CD14-positive monocyte (primary cell): ENCODE data around the gene KCNG2. TPM values are rescaled to one million over a fixed set of nuclear protein-coding genes. Genes with fewer than 3 reads are reported as not detected.

Source experiments
- DNase-seq, 3 donors: peaks; one replicate each; pipeline ENCODE4 v3.0.0-alpha.2; 2011 to 2022
- H2AFZ ChIP-seq: 2 replicates; pipeline ENCODE4 v1.6.0; 2012; ENCODE audit warnings: mild to moderate bottlenecking, low read depth, low read length, inconsistent platforms; ENCODE audit not compliant: insufficient read depth, poor library complexity, severe bottlenecking
- H3K27ac ChIP-seq, 2 donors: 1 replicate in 1 of 2; 2 replicates in 1 of 2; pipeline ENCODE4 v1.5.1; 2012 to 2013; ENCODE audit warnings: low read length in 2 of 2, control low read depth in 1 of 2, inconsistent platforms in 1 of 2, low read depth in 1 of 2, mild to moderate bottlenecking in 1 of 2
- H3K27me3 ChIP-seq, 2 donors: one replicate each; pipeline versions ENCODE4 v1.6.0 to v1.6.1; 2011 to 2013; ENCODE audit warnings: low read length in 2 of 2; ENCODE audit not compliant: control insufficient read depth in 2 of 2, insufficient read depth in 2 of 2
- H3K36me3 ChIP-seq, 2 donors: replicated peaks in 1 of 2; 1 replicate in 1 of 2; 2 replicates in 1 of 2; pipeline versions ENCODE4 v1.5.1 to v1.6.1; 2012 to 2013; ENCODE audit warnings: low read length in 2 of 2, control low read depth in 1 of 2, inconsistent platforms in 1 of 2, mild to moderate bottlenecking in 1 of 2; ENCODE audit not compliant: insufficient read depth in 2 of 2, control insufficient read depth in 1 of 2
- H3K4me1 ChIP-seq, 2 donors: 1 replicate in 1 of 2; 2 replicates in 1 of 2; pipeline versions ENCODE4 v1.5.1 to v1.6.1; 2012 to 2013; ENCODE audit warnings: low read length in 2 of 2, control low read depth in 1 of 2, inconsistent platforms in 1 of 2, mild to moderate bottlenecking in 1 of 2, moderate library complexity in 1 of 2; ENCODE audit not compliant: insufficient read depth in 2 of 2, control insufficient read depth in 1 of 2
- H3K4me2 ChIP-seq: replicated peaks from 2 replicates; pipeline ENCODE3; 2012; ENCODE audit warnings: low read length, moderate library complexity, mild to moderate bottlenecking; ENCODE audit not compliant: poor library complexity, severe bottlenecking; ENCODE audit errors: extremely low read depth
- H3K4me3 ChIP-seq, 3 experiments: fragments of 200-600 bp in 1 of 3; sonication (generic) in 1 of 3; replicated peaks in 1 of 3; 1 replicate in 2 of 3; 2 replicates in 1 of 3; pipeline ENCODE4 v1.5.1; 2011 to 2013; ENCODE audit warnings: low read length in 3 of 3, mild to moderate bottlenecking in 3 of 3, control low read depth in 2 of 3, low read depth in 2 of 3, inconsistent platforms in 1 of 3, moderate library complexity in 1 of 3
- H3K79me2 ChIP-seq: 2 replicates; pipeline ENCODE4 v1.6.0; 2012; ENCODE audit warnings: mild to moderate bottlenecking, control low read depth, inconsistent platforms, low read length, moderate library complexity; ENCODE audit not compliant: insufficient read depth
- H3K9ac ChIP-seq: 2 replicates; pipeline ENCODE4 v1.6.0; 2017; ENCODE audit warnings: low read length, mild to moderate bottlenecking; ENCODE audit not compliant: insufficient read depth, poor library complexity, severe bottlenecking
- H3K9me3 ChIP-seq, 2 donors: replicated peaks in 1 of 2; 1 replicate in 1 of 2; 2 replicates in 1 of 2; pipeline versions ENCODE4 v1.5.1 to v1.6.1; 2012 to 2013; ENCODE audit warnings: low read length in 2 of 2, control low read depth in 1 of 2; ENCODE audit not compliant: control insufficient read depth in 1 of 2, insufficient read depth in 1 of 2
- H4K20me1 ChIP-seq: 2 replicates; pipeline ENCODE4 v1.6.0; 2012; ENCODE audit warnings: mild to moderate bottlenecking, low read length, control low read depth, moderate library complexity; ENCODE audit not compliant: insufficient read depth
- H3K27ac Mint-ChIP-seq, 7 donors: one replicate each; pipeline ENCODE4 v1.8.0; 2020; ENCODE audit warnings: mild to moderate bottlenecking in 7 of 7, mixed read lengths in 7 of 7, moderate library complexity in 6 of 7, inconsistent platforms in 2 of 7
- H3K27me3 Mint-ChIP-seq, 3 donors: one replicate each; pipeline ENCODE4 v1.8.0; 2021 to 2022; ENCODE audit warnings: low read depth in 3 of 3, mild to moderate bottlenecking in 3 of 3, mixed read lengths in 3 of 3, moderate library complexity in 3 of 3, inconsistent platforms in 1 of 3
- H3K36me3 Mint-ChIP-seq, 2 donors: one replicate each; pipeline ENCODE4 v1.8.0; 2020; ENCODE audit warnings: mixed read lengths in 2 of 2, inconsistent platforms in 1 of 2, mild to moderate bottlenecking in 1 of 2
- H3K4me1 Mint-ChIP-seq: one replicate; pipeline ENCODE4 v1.8.0; 2020; ENCODE audit warnings: mild to moderate bottlenecking, mixed read lengths
- H3K4me3 Mint-ChIP-seq, 2 donors: one replicate each; pipeline ENCODE4 v1.8.0; 2020; ENCODE audit warnings: mild to moderate bottlenecking in 2 of 2, mixed read lengths in 2 of 2, moderate library complexity in 1 of 2
- H3K9me3 Mint-ChIP-seq, 7 donors: one replicate each; pipeline ENCODE4 v1.8.0; 2020 to 2022; ENCODE audit warnings: mixed read lengths in 7 of 7, mild to moderate bottlenecking in 6 of 7, moderate library complexity in 6 of 7, inconsistent platforms in 2 of 7
- WGBS: methylation state at CpG from one replicate; pipeline ENCODE4 v1.1.5; 2013; ENCODE audit warnings: missing lambda C conversion rate; ENCODE audit not compliant: insufficient coverage; 5-methylcytosine and 5-hydroxymethylcytosine counted together
- intact Hi-C, 2 donors: fragments of 100-400 bp; cut with micrococcal nuclease; formaldehyde crosslinking; loops; one replicate each; pipeline versions ENCODE4 v1.15.0 to v1.15.1; 2023
- polyA plus RNA-seq, 3 donors: library from polyadenylated mRNA; depleted of rRNA in 1 of 3; unstranded in 2 of 3; stranded (reverse) in 1 of 3; fragments of 300-500 nt in 2 of 3; fragments of >200 nt in 1 of 3; fragmentation: Illumina TruSeq in 2 of 3; gene quantifications; 1 replicate in 2 of 3; 2 replicates in 1 of 3; pipeline ENCODE4 v1.2.3, GENCODE V29; 2012 to 2021
- TF ChIP-seq, protein P1 (sequence below): fragments of 200-600 bp; IDR thresholded peaks from one replicate; pipeline ENCODE4 v1.8.0; 2022; ENCODE audit warnings: antibody characterized with exemption, mild to moderate bottlenecking

The KCNG2 gene
- polyA plus RNA-seq, 3 donors, result 0.04 TPM; not detected in 2

DNA sequence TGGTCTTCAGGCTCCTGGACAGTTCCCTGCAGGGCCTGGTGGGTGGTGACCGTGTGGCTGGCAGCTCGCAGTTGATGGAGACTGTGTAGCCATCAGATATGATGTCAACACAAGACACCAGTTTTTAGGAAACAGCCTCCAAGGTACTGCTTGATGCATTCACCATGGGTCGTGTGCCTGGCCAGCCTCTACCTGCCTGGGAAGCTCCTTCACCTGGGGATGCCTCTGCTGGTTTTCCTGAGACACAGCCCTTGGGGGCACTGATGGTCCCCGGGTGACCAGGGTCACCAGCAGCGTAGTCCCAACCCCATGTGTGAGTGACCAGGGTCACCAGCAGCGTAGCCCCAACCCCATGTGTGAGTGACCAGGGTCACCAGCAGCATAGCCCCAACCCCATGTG, 33.6 kb upstream of the KCNG2 start:
- H3K4me3 ChIP-seq, result no peak overlapping the region
- no peaks in the 10 kb centered on the region for H3K36me3 ChIP-seq
- intact Hi-C loops, result no loop called here
- no peak overlapping the region for H3K4me2 ChIP-seq
- H3K27me3 ChIP-seq, result no peaks in the 10 kb centered on the region
- no peak overlapping the region for H2AFZ ChIP-seq
- Mint-ChIP-seq H3K27ac (no peak overlapping the region), H3K4me1 (no peaks in the 10 kb centered on the region), H3K9me3 (peaks cover 0 to 33% (median 16%) of the 10 kb centered on the region in 7 donors), H3K36me3 (no peaks in the 10 kb centered on the region), H3K4me3 (no peak overlapping the region), H3K27me3 (peaks cover 4 to 8% (median 6%) of the 10 kb centered on the region in 3 donors)
- no peak for DNase-seq
- H3K27ac ChIP-seq, result no peak overlapping the region
- H3K9ac ChIP-seq, result no peak overlapping the region
- TF ChIP-seq, protein P1, sequence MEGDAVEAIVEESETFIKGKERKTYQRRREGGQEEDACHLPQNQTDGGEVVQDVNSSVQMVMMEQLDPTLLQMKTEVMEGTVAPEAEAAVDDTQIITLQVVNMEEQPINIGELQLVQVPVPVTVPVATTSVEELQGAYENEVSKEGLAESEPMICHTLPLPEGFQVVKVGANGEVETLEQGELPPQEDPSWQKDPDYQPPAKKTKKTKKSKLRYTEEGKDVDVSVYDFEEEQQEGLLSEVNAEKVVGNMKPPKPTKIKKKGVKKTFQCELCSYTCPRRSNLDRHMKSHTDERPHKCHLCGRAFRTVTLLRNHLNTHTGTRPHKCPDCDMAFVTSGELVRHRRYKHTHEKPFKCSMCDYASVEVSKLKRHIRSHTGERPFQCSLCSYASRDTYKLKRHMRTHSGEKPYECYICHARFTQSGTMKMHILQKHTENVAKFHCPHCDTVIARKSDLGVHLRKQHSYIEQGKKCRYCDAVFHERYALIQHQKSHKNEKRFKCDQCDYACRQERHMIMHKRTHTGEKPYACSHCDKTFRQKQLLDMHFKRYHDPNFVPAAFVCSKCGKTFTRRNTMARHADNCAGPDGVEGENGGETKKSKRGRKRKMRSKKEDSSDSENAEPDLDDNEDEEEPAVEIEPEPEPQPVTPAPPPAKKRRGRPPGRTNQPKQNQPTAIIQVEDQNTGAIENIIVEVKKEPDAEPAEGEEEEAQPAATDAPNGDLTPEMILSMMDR, result no peak
- 83% methylated on average over 3 of the region's 6 CpGs for WGBS
- no peaks in the 10 kb centered on the region for H4K20me1 ChIP-seq
- no peaks in the 10 kb centered on the region for H3K4me1 ChIP-seq
- peaks cover 0 to 9% of the 10 kb centered on the region in 2 donors for H3K9me3 ChIP-seq
- no peaks in the 10 kb centered on the region for H3K79me2 ChIP-seq

DNA sequence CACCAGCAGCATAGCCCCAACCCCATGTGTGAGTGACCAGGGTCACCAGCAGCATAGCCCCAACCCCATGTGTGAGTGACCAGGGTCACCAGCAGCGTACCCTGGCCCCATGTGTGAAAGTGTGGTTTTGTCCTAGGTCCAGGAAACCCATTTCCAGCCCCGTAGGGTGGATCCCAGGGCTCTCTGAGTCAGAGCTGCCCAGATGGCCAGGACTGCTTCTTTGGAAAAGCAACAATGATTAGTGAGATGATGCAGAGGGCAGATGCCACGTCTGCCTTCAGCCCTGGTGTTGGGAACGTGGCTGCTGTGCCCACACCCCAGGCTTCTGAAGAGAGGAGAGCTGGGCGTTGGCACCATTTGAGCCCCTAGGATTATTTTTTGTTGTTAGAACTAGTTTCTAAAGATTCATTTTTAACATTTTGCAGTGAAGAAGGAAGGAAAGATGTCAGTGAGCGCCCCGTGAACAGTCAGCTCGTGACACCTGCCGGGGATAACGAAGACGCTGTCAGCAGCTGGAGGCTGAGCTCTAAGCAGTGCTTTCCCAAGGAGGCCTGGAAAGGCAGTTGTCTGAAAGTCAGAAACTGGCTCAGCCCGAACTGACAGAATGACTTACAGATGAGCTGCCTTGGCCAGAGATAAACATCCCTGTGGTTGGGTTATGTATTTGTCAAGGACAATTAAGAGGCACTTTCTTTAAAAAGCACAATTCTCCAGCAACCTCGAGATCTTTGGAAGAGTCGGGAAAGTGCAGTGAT, 32.1 kb upstream of the KCNG2 start:
- Histone ChIP-seq H3K79me2 (no peaks in the 10 kb centered on the region), H3K4me2 (no peak overlapping the region), H3K4me3 (no peak overlapping the region), H3K4me1 (no peaks in the 10 kb centered on the region), H2AFZ (no peak overlapping the region), H3K36me3 (no peaks in the 10 kb centered on the region), H3K27ac (no peak overlapping the region), H4K20me1 (no peaks in the 10 kb centered on the region), H3K9ac (no peak overlapping the region), H3K9me3 (peaks cover 5 to 20% of the 10 kb centered on the region in 2 donors), H3K27me3 (no peaks in the 10 kb centered on the region)
- Mint-ChIP-seq H3K4me3 (no peak overlapping the region), H3K36me3 (no peaks in the 10 kb centered on the region), H3K27ac (no peak overlapping the region), H3K27me3 (peaks cover 4 to 8% (median 6%) of the 10 kb centered on the region in 3 donors), H3K9me3 (peaks cover 4 to 30% (median 20%) of the 10 kb centered on the region in 7 donors), H3K4me1 (no peaks in the 10 kb centered on the region)
- no peak for DNase-seq
- TF ChIP-seq, protein P1, result no peak
- intact Hi-C loops, result no loop called here
- 86% methylated on average over 13 of the region's 14 CpGs for WGBS
